ENCODE measurements around the gene ANKZF1.

ANKZF1 gene

GRCh38 chr2:219218732-219219701 is 10.6 kb upstream of the ANKZF1 start, which contains the start of gene ABCB6:
ABCB6 (minus strand) TSS chr2:219218958; CDS start chr2:219218673, 285 bp downstream.
- Histone ChIP-seq H3K4me2 (ENCODE audit: insufficient read depth, low read length) (no peak within 1 kb of the TSS), H3K4me1 (ENCODE audit: insufficient read depth, low read length) (peaks cover 12% of the 10 kb centered on the region), H3K36me3 (ENCODE audit: insufficient read depth, low read length) (peaks cover 61% of the 10 kb centered on the region), H3K9me3 (ENCODE audit: insufficient read depth, low read length, severe bottlenecking) (no peaks in the 10 kb centered on the region), H3K27me3 (ENCODE audit: insufficient read depth, low read length, poor library complexity) (no peaks in the 10 kb centered on the region), H3K9ac (ENCODE audit: low read depth, low read length) (no peak within 1 kb of the TSS), H3K4me3 (ENCODE audit: low read depth in 1 of 2, low read length in 2 of 2) (no peak within 1 kb of the TSS), H3K79me2 (ENCODE audit: insufficient read depth, low read length) (no peaks in the 10 kb centered on the region), H3K27ac (ENCODE audit: low read length) (no peak within 1 kb of the TSS), H4K20me1 (ENCODE audit: insufficient read depth, low read length) (peaks cover 3% of the 10 kb centered on the region; the same call in 1 of the 2 replicates), H2AFZ (ENCODE audit: low read depth, low read length) (no peak within 1 kb of the TSS)
- no peak for DNase-seq
- no peak for TF ChIP-seq EZH2 (IDR thresholded peaks at IDR 0.05; ENCODE audit: borderline replicate concordance, low read depth, low read length, severe bottlenecking)
- TF ChIP-seq CTCF (IDR thresholded peaks at IDR 0.05; ENCODE audit: borderline replicate concordance, extremely low read depth, low read length, poor library complexity, severe bottlenecking), result no peak
- no peak for ATAC-seq (ENCODE audit: insufficient read depth, low read depth)

- ATAC-seq (ENCODE audit: insufficient read depth, low read depth), result no peak
- H4K20me1 ChIP-seq (ENCODE audit: insufficient read depth, low read length), result peaks cover 3% of the 10 kb centered on the region; the same call in 1 of the 2 replicates
- H3K36me3 ChIP-seq (ENCODE audit: insufficient read depth, low read length), result peaks cover 65% of the 10 kb centered on the region
- no peaks in the 10 kb centered on the region for H3K9me3 ChIP-seq (ENCODE audit: insufficient read depth, low read length, severe bottlenecking)
- H3K4me1 ChIP-seq (ENCODE audit: insufficient read depth, low read length), result peaks cover 12% of the 10 kb centered on the region
- DNase-seq, result no peak
- H3K27me3 ChIP-seq (ENCODE audit: insufficient read depth, low read length, poor library complexity), result no peaks in the 10 kb centered on the region
- H3K27ac ChIP-seq (ENCODE audit: low read length), result no peak overlapping the region
- no peak overlapping the region for H3K9ac ChIP-seq (ENCODE audit: low read depth, low read length)
- no peak for TF ChIP-seq EZH2 (IDR thresholded peaks at IDR 0.05; ENCODE audit: borderline replicate concordance, low read depth, low read length, severe bottlenecking)
- no peak for TF ChIP-seq CTCF (IDR thresholded peaks at IDR 0.05; ENCODE audit: borderline replicate concordance, extremely low read depth, low read length, poor library complexity, severe bottlenecking)
- H3K4me3 ChIP-seq (ENCODE audit: low read depth in 1 of 2, low read length in 2 of 2), result no peak overlapping the region
- no peaks in the 10 kb centered on the region for H3K79me2 ChIP-seq (ENCODE audit: insufficient read depth, low read length)
- no peak overlapping the region for H3K4me2 ChIP-seq (ENCODE audit: insufficient read depth, low read length)
- H2AFZ ChIP-seq (ENCODE audit: low read depth, low read length), result no peak overlapping the region
Measured at GRCh38 chr2:219219784-219220532, 9.6 kb upstream of the ANKZF1 start.

- Histone ChIP-seq H3K27ac (ENCODE audit: low read length) (no peak overlapping the region), H4K20me1 (ENCODE audit: insufficient read depth, low read length) (peaks cover 3% of the 10 kb centered on the region; the same call in 1 of the 2 replicates), H2AFZ (ENCODE audit: low read depth, low read length) (no peak overlapping the region), H3K9ac (ENCODE audit: low read depth, low read length) (no peak overlapping the region), H3K79me2 (ENCODE audit: insufficient read depth, low read length) (no peaks in the 10 kb centered on the region), H3K27me3 (ENCODE audit: insufficient read depth, low read length, poor library complexity) (no peaks in the 10 kb centered on the region), H3K4me1 (ENCODE audit: insufficient read depth, low read length) (peaks cover 12% of the 10 kb centered on the region), H3K4me2 (ENCODE audit: insufficient read depth, low read length) (no peak overlapping the region), H3K4me3 (ENCODE audit: low read depth in 1 of 2, low read length in 2 of 2) (no peak overlapping the region), H3K9me3 (ENCODE audit: insufficient read depth, low read length, severe bottlenecking) (no peaks in the 10 kb centered on the region), H3K36me3 (ENCODE audit: insufficient read depth, low read length) (peaks cover 74% of the 10 kb centered on the region)
- no peak for TF ChIP-seq CTCF (IDR thresholded peaks at IDR 0.05; ENCODE audit: borderline replicate concordance, extremely low read depth, low read length, poor library complexity, severe bottlenecking)
- TF ChIP-seq EZH2 (IDR thresholded peaks at IDR 0.05; ENCODE audit: borderline replicate concordance, low read depth, low read length, severe bottlenecking), result no peak
- no peak for DNase-seq
- ATAC-seq (ENCODE audit: insufficient read depth, low read depth), result no peak
Measured at GRCh38 chr2:219220652-219221402, 8.8 kb upstream of the ANKZF1 start.

Data from DND-41 (cell line).